HepG2 (cell line): Measurements from ENCODE around the gene PPM1G. TPM values are rescaled to one million over a fixed set of nuclear protein-coding genes. Genes with fewer than 3 reads are reported as not detected.

Source experiments
- ARID3A ChIP-seq: IDR thresholded peaks from 2 replicates; pipeline ENCODE4 v1.6.1; 2012; ENCODE audit warnings: low read depth, low read length, improper control_type of control experiment
- ARNTL ChIP-seq: sonication (generic); formaldehyde crosslinking; IDR thresholded peaks from 2 replicates; pipeline ENCODE4 v1.4.0; 2020; ENCODE audit warnings: mild to moderate bottlenecking, missing genetic modification reagents
- CAMTA2 ChIP-seq: sonication (generic); formaldehyde crosslinking; IDR thresholded peaks from 2 replicates; pipeline ENCODE4 v1.4.0; 2020; ENCODE audit warnings: mild to moderate bottlenecking, missing genetic modification reagents, borderline replicate concordance
- CBX2 ChIP-seq, 2 experiments: fragments of 200-600 bp in 1 of 2; sonication (generic); formaldehyde crosslinking in 1 of 2; IDR thresholded peaks; 2 replicates each; pipeline versions ENCODE4 v1.7.0 to v1.8.1; 2018 to 2022; ENCODE audit warnings: low read depth in 2 of 2, low read length in 1 of 2, mild to moderate bottlenecking in 1 of 2, missing genetic modification reagents in 1 of 2
- DR1 ChIP-seq: sonication (generic); formaldehyde crosslinking; IDR thresholded peaks from 2 replicates; pipeline ENCODE4 v1.8.0; 2021; ENCODE audit warnings: mild to moderate bottlenecking, missing genetic modification reagents, inconsistent platforms
- DZIP1 ChIP-seq: sonication (generic); formaldehyde crosslinking; IDR thresholded peaks from 2 replicates; pipeline ENCODE4 v1.5.0; 2020; ENCODE audit warnings: mild to moderate bottlenecking, missing genetic modification reagents
- KDM6A ChIP-seq: IDR thresholded peaks from 2 replicates; pipeline ENCODE4 v1.6.1; 2016; ENCODE audit warnings: low read depth
- MYC ChIP-seq: sonication (generic); formaldehyde crosslinking; IDR thresholded peaks from 2 replicates; pipeline ENCODE4 v1.9.0; 2021; ENCODE audit warnings: missing genetic modification reagents, borderline replicate concordance
- PRDM4 ChIP-seq: sonication (generic); formaldehyde crosslinking; IDR thresholded peaks from 2 replicates; pipeline ENCODE4 v1.9.0; 2021; ENCODE audit warnings: missing genetic modification reagents, borderline replicate concordance
- REL ChIP-seq: sonication (generic); formaldehyde crosslinking; conservative IDR thresholded peaks from 2 replicates; pipeline ENCODE4 v1.8.0; 2022; ENCODE audit warnings: mild to moderate bottlenecking, missing genetic modification reagents, moderate library complexity
- SIN3B ChIP-seq: fragments of 150-350 bp; IDR thresholded peaks from 2 replicates; pipeline ENCODE4 v1.6.1; 2014; ENCODE audit warnings: low read length
- SMARCE1 ChIP-seq: fragments of 450-650 bp; IDR thresholded peaks from 2 replicates; pipeline ENCODE4 v1.6.1; 2017; ENCODE audit warnings: borderline replicate concordance
- TBX2 ChIP-seq: sonication (generic); formaldehyde crosslinking; IDR thresholded peaks from 2 replicates; pipeline ENCODE4 v1.5.0; 2020; ENCODE audit warnings: missing genetic modification reagents, mild to moderate bottlenecking, borderline replicate concordance
- TEAD3 ChIP-seq: optimal IDR thresholded peaks from 2 replicates; pipeline ENCODE3; 2016; ENCODE audit warnings: borderline replicate concordance
- XRCC5 ChIP-seq: fragments of 200-400 bp; formaldehyde crosslinking; optimal IDR thresholded peaks from 2 replicates; pipeline ENCODE3; 2017; ENCODE audit warnings: mild to moderate bottlenecking, low read length
- ZBTB10 ChIP-seq: sonication (generic); formaldehyde crosslinking; IDR thresholded peaks from 2 replicates; pipeline ENCODE4 v1.4.0; 2020; ENCODE audit warnings: missing genetic modification reagents, borderline replicate concordance
- ZNF383 ChIP-seq: sonication (generic); formaldehyde crosslinking; IDR thresholded peaks from 2 replicates; pipeline ENCODE4 v1.4.0; 2020; ENCODE audit warnings: missing genetic modification reagents, mild to moderate bottlenecking, borderline replicate concordance
- ZNF441 ChIP-seq: sonication (generic); formaldehyde crosslinking; IDR thresholded peaks from 2 replicates; pipeline ENCODE4 v1.7.0; 2021; ENCODE audit warnings: missing genetic modification reagents, borderline replicate concordance
- ZNF766 ChIP-seq: sonication (generic); formaldehyde crosslinking; IDR thresholded peaks from 2 replicates; pipeline ENCODE4 v1.5.0; 2020; ENCODE audit warnings: missing genetic modification reagents, borderline replicate concordance
- polyA plus RNA-seq, 8 experiments: library from polyadenylated mRNA; depleted of rRNA in 3 of 8; stranded (reverse) in 7 of 8; unstranded in 1 of 8; fragments of >200 nt; fragmentation: Illumina TruSeq in 4 of 8; extraction: Trizol in 4 of 8; gene quantifications; 2 replicates each; pipeline versions ENCODE4 v1.2.1 to v1.2.3, GENCODE V29; 2011 to 2016; ENCODE audit warnings: low read depth in 4 of 8, missing spikeins in 1 of 8, mixed read lengths in 1 of 8; ENCODE audit not compliant: insufficient read depth in 1 of 8
- total RNA-seq, 5 experiments: library from RNA; depleted of rRNA; stranded (reverse); fragments of >200 nt; fragmentation: Illumina TruSeq; extraction: Trizol; gene quantifications; 2 replicates each; pipeline ENCODE4 v1.2.3, GENCODE V29; 2016; ENCODE audit warnings: low read depth in 1 of 5

Gene PPM1G
- total and polyA plus RNA-seq, 2 of the 13 experiments (the other 11 are each of a cell fraction or from before 2014, with no cell fraction given) = 58.2 to 213 TPM

- 0 out of 2 replicates have a peak, but pooled peaks have one; percentile 16 for TF ChIP-seq ARID3A
- peak; percentile 48; the same call in 1 of the 2 replicates for TF ChIP-seq ARNTL (CRISPR knock-in tag)
- peak; percentile 88 for TF ChIP-seq DR1 (CRISPR knock-in tag)
- TF ChIP-seq REL (CRISPR knock-in tag) = no peak
- peak; percentile 84 for TF ChIP-seq TEAD3 (CRISPR knock-in tag)
- peak; percentile 38; the same call in 1 of the 2 replicates for TF ChIP-seq KDM6A (CRISPR knock-in tag)
- peak; percentile 75; the same call in 1 of the 2 replicates for TF ChIP-seq TBX2
- TF ChIP-seq DZIP1 (CRISPR knock-in tag) = peak; percentile 92; the same call in 1 of the 2 replicates
- no peak for TF ChIP-seq SMARCE1
- TF ChIP-seq CBX2 (IDR thresholded peaks at IDR 0.05; ENCODE audit: low read depth, low read length) = no peak
- TF ChIP-seq CBX2 (CRISPR knock-in tag; IDR thresholded peaks at IDR 0.05; ENCODE audit: low read depth) = peak; percentile 85; the same call in 1 of the 2 replicates
- 0 out of 2 replicates have a peak, but pooled peaks have one; percentile 54 for TF ChIP-seq ZBTB10
- no peak for TF ChIP-seq PRDM4
- TF ChIP-seq ZNF441 (CRISPR knock-in tag) = peak; percentile 97
- no peak; the same call in 1 of the 2 replicates for TF ChIP-seq CAMTA2 (CRISPR knock-in tag)
- peak; percentile 94 for TF ChIP-seq MYC (CRISPR knock-in tag)
- TF ChIP-seq SIN3B = no peak
- peak; percentile 90 for TF ChIP-seq ZNF766
- peak; percentile 55; the same call in 1 of the 2 replicates for TF ChIP-seq ZNF383 (CRISPR knock-in tag)
- peak; percentile 46 for TF ChIP-seq XRCC5
Measured at GRCh38 chr2:27409321-27410073, at the start of gene PPM1G (continued).
